Natural killer cell (primary cell): ENCODE measurements around the gene CD34. TPM values are rescaled to one million over a fixed set of nuclear protein-coding genes. Genes with fewer than 3 reads are reported as not detected.
"Not testable (repeated sequence)": the region's sequence is repeated elsewhere in the genome, so short reads cannot be mapped to it uniquely, and the experiment has no call there.

Experiments used
- ATAC-seq, 3 donors: fragments of 150-1000 bp in 2 of 3; fragments of 200-7000 bp in 1 of 3; cut with Tn5 transposase; 1 replicate in 1 of 3; 2 replicates in 2 of 3; pipeline ENCODE4 v1.10.0; 2021; ENCODE audit warnings: mild to moderate bottlenecking in 2 of 3, moderate library complexity in 2 of 3
- DNase-seq, 2 donors: peaks; one replicate each; pipeline versions ENCODE4 v3.0.0 to v3.0.0-alpha.2; 2013 to 2021; ENCODE audit warnings: mixed read lengths in 1 of 2
- H3K27ac ChIP-seq: one replicate; pipeline ENCODE4 v1.5.1; 2013; ENCODE audit warnings: mild to moderate bottlenecking, low read length
- H3K27me3 ChIP-seq: one replicate; pipeline ENCODE4 v1.6.1; 2013; ENCODE audit warnings: low read length; ENCODE audit not compliant: control insufficient read depth, insufficient read depth
- H3K36me3 ChIP-seq: one replicate; pipeline ENCODE4 v1.6.1; 2013; ENCODE audit warnings: low read length; ENCODE audit not compliant: control insufficient read depth, insufficient read depth
- H3K4me1 ChIP-seq: one replicate; pipeline ENCODE4 v1.6.1; 2013; ENCODE audit warnings: low read length; ENCODE audit not compliant: control insufficient read depth, insufficient read depth
- H3K4me3 ChIP-seq: one replicate; pipeline ENCODE4 v1.5.1; 2013; ENCODE audit warnings: low read length
- H3K9me3 ChIP-seq: one replicate; pipeline ENCODE4 v1.6.1; 2013; ENCODE audit warnings: low read length; ENCODE audit not compliant: control insufficient read depth, insufficient read depth
- H3K27ac Mint-ChIP-seq, 2 donors: one replicate each; pipeline ENCODE4 v1.8.0; 2022; ENCODE audit warnings: mild to moderate bottlenecking in 2 of 2, mixed read lengths in 2 of 2, moderate library complexity in 1 of 2
- H3K27me3 Mint-ChIP-seq, 2 donors: one replicate each; pipeline ENCODE4 v1.8.0; 2022; ENCODE audit warnings: low read depth in 2 of 2, mixed read lengths in 2 of 2
- H3K36me3 Mint-ChIP-seq: one replicate; pipeline ENCODE4 v1.8.0; 2022; ENCODE audit warnings: mixed read lengths
- H3K4me1 Mint-ChIP-seq, 2 donors: one replicate each; pipeline ENCODE4 v1.8.0; 2022; ENCODE audit warnings: mixed read lengths in 2 of 2
- H3K4me3 Mint-ChIP-seq: one replicate; pipeline ENCODE4 v1.8.0; 2022; ENCODE audit warnings: mild to moderate bottlenecking, moderate library complexity, mixed read lengths
- H3K9me3 Mint-ChIP-seq, 2 donors: one replicate each; pipeline ENCODE4 v1.8.0; 2022; ENCODE audit warnings: mixed read lengths in 2 of 2
- CTCF ChIP-seq: fragments of 200-600 bp; IDR thresholded peaks from one replicate; pipeline ENCODE4 v1.8.0; 2022; ENCODE audit warnings: antibody characterized with exemption
- WGBS: methylation state at CpG from one replicate; pipeline ENCODE4 v1.1.7; 2013; ENCODE audit warnings: missing lambda C conversion rate; ENCODE audit not compliant: insufficient coverage; 5-methylcytosine and 5-hydroxymethylcytosine counted together
- intact Hi-C: fragments of 100-400 bp; cut with micrococcal nuclease; formaldehyde crosslinking; loops from one replicate; pipeline ENCODE4 v1.14.2; 2022
- total RNA-seq, 4 donors: library from RNA; stranded (reverse); fragments of 120-200 nt in 1 of 4; gene quantifications; one replicate each; pipeline versions ENCODE4 v1.2.3 to v1.2.4, GENCODE V29; 2013 to 2022

The CD34 gene
- total RNA-seq, 3 donors from 2014 or later (not counting 1 experiment from before 2014, with no cell fraction given), result 0.14 to 0.30 TPM; not detected in 1

DNA sequence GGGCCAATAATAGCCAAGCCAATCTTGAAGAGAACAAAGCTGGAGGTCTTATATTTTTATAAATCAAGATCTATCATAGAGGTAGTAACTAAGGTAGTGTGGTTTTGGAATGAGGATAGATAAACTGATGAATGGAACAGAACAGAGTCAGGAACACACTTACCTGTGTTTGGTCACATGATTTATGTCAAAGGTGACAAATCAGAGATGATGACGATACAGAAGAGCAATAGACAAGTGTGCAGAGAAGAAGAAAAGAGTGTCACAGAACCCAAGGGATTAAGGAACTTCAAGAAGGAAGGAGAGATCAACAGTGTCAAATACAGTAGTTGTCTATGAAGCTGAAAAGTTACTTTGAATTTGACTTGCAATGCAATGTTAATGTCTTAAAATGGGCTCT, 16.1 kb upstream of the CD34 start:
- Mint-ChIP-seq H3K4me1 (no peaks in the 10 kb centered on the region), H3K9me3 (no peaks in the 10 kb centered on the region), H3K36me3 (no peaks in the 10 kb centered on the region), H3K27ac (no peak overlapping the region), H3K27me3 (peaks cover 17 to 50% of the 10 kb centered on the region in 2 donors), H3K4me3 (no peak overlapping the region)
- Histone ChIP-seq H3K4me1 (no peaks in the 10 kb centered on the region), H3K27me3 (no peaks in the 10 kb centered on the region), H3K36me3 (no peaks in the 10 kb centered on the region), H3K9me3 (no peaks in the 10 kb centered on the region), H3K27ac (no peak overlapping the region), H3K4me3 (no peak overlapping the region)
- TF ChIP-seq CTCF, result no peak
- 91% methylated on average over 1 of the region's 1 CpG for WGBS
- ATAC-seq (no peak), DNase-seq (no peak)
- intact Hi-C loops, result no loop called here

DNA sequence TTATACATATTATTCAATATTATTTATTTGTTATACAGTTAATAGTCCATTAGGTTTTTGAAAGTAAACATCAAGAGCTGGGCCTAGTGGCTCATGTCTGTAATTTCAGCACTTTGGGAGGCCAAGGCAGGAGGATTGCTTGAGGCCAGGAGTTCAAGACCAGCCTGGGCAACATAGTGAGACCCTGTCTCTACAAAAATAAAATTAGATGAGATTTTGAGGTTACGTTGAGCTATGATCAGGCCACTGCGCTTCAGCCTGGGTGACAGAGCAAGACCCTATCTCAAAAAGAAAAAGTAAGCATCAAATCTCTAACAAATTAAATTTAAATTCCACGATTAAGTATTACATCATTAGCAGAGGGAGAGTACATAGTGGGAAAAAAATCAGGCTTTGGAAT, 15.0 kb upstream of the CD34 start:
- ATAC-seq, H3K27ac ChIP-seq, H3K36me3 ChIP-seq, H3K27me3 ChIP-seq, H3K27ac Mint-ChIP-seq, H3K4me1 Mint-ChIP-seq, H3K4me1 ChIP-seq, H3K9me3 ChIP-seq, H3K36me3 Mint-ChIP-seq, H3K4me3 Mint-ChIP-seq, H3K4me3 ChIP-seq, H3K9me3 Mint-ChIP-seq, intact Hi-C loops, DNase-seq: not testable (repeated sequence)
- no CpG with 5 or more reads among the region's 3 CpGs for WGBS
- H3K27me3 Mint-ChIP-seq, result peaks cover 21 to 57% of the 10 kb centered on the region in 2 donors

GRCh38 chr1:207925210-207925609, 14.3 kb upstream of the CD34 start:
- intact Hi-C loops, result no loop called here
- DNase-seq (no peak), ATAC-seq (no peak)
- no peaks in the 10 kb centered on the region for H3K27me3 ChIP-seq
- Mint-ChIP-seq H3K4me1 (no peaks in the 10 kb centered on the region), H3K9me3 (no peaks in the 10 kb centered on the region), H3K27me3 (peaks cover 20 to 57% of the 10 kb centered on the region in 2 donors), H3K36me3 (no peaks in the 10 kb centered on the region), H3K27ac (no peak overlapping the region), H3K4me3 (no peak overlapping the region)
- no peaks in the 10 kb centered on the region for H3K36me3 ChIP-seq
- H3K27ac ChIP-seq, result no peak overlapping the region
- WGBS, result 81% methylated on average over 8 of the region's 8 CpGs
- TF ChIP-seq CTCF, result no peak
- no peaks in the 10 kb centered on the region for H3K4me1 ChIP-seq
- H3K4me3 ChIP-seq, result no peak overlapping the region
- H3K9me3 ChIP-seq, result no peaks in the 10 kb centered on the region

GRCh38 chr1:207923561-207923960, 12.6 kb upstream of the CD34 start:
- WGBS, result 9% methylated on average over 7 of the region's 7 CpGs
- no peak for DNase-seq
- Mint-ChIP-seq H3K27ac (no peak overlapping the region), H3K4me1 (no peaks in the 10 kb centered on the region), H3K9me3 (no peaks in the 10 kb centered on the region), H3K4me3 (no peak overlapping the region), H3K27me3 (peaks cover 22 to 62% of the 10 kb centered on the region in 2 donors), H3K36me3 (no peaks in the 10 kb centered on the region)
- no peak for TF ChIP-seq CTCF
- no peaks in the 10 kb centered on the region for H3K4me1 ChIP-seq
- no peaks in the 10 kb centered on the region for H3K27me3 ChIP-seq
- H3K27ac ChIP-seq, result no peak overlapping the region
- no peak overlapping the region for H3K4me3 ChIP-seq
- H3K36me3 ChIP-seq, result no peaks in the 10 kb centered on the region
- ATAC-seq, result no peak
- intact Hi-C loops, result no loop called here
- H3K9me3 ChIP-seq, result no peaks in the 10 kb centered on the region
